ENCODE data around the gene RCAN3.
"Not testable (repeated sequence)": the region's sequence is repeated elsewhere in the genome, so short reads cannot be mapped to it uniquely, and the experiment has no call there.

The RCAN3 gene

DNA sequence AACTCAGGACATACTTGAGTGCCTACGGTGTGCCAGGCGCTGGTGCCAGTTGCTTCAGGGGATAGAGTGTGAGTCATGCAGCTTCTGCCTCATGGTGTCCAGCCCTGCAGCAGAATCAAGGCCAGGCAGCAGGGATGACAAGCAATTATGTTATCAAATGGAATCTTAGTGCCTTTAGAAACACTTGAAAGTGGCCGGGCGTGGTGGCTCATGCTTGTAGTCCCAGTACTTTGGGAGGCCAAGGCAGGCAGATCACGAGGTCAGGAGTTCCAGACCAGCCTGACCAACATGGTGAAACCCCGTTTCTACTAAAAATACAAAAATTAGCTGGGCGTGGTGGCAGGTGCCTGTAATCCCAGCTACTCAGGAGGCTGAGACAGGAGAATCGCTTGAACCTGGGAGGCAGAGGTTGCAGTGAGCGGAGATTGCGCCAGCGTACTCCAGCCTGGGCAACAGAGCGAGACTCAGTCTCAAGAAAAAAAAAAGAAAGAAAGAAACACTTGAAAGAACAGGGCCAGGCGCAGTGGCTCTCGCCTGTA is 13.1 kb downstream of the RCAN3 start:
- DNase-seq, result not testable (repeated sequence)

DNA sequence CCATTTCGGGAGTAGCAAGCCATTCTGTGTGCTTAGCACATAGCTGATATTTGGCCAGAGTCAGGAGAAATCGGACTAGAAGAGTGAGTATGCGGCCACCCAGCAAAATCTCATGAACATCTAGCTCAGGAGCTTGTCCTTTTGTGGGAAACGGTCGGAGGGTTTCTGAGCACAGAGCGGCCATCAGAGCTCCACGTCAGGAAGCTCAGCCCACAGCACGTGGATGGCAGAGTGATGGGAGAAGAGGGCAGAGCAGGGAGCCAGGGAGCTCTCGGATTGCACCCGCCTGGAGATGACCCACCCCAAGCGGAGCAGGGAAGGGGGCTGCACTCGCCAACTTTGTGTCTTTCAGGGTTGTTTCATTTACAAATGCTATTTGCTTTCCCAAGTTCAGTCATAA is 13.9 kb downstream of the RCAN3 start:
- no peak for DNase-seq

DNA sequence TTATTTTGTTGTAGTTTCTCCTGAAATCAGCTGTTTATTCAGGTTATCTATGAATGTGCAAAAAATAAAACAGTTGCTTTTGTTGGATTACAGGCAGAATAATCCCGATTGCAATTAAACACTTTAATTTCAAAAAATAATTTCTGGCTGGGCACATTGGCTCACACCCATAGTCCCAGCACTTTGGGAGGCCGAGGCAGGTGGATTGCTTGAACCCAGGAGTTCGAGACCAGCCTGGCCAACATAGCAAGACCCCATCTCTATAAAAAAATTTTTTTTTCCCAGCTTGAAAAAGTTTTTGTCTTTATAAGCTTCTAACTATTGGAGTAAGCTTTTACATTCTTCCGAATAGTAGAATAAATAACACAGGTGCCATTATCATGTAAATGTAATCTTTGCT is 15.3 kb downstream of the RCAN3 start:
- DNase-seq, result no peak

DNA sequence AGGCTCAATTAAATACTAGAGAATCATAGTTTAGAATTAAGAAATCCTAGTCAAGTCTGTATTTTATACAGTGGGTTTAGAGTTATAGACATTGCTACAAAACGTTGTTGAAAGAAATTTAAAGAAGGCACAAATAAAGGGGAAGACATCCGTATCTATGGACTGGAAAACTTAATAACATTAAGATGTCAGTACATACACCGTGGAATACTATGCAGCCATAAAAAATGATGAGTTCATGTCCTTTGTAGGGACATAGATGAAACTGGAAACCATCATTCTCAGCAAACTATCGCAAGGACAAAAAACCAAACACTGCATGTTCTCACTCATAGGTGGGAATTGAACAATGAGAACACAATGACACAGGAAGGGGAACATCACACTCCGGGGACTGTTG is 17.6 kb downstream of the RCAN3 start:
- DNase-seq, result not testable (repeated sequence)

DNA sequence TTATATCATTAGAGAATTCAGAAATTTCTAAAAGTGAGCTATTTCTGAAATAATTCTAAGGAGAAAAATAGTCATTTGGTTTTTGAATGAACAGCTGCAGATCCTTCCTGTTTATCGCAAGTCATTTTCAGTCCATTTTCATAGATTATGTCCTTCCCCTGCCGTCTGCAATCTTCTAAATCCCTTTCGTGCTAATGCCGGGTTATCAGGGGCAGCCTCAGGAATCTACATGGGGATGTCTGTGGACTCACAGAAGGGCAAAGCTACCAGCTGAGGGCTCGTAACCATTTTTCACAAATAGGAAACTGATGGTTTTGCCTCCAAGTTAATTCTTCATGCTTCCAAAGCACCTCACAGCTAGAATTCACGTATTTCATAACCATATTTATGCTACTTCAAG is 23.0 kb downstream of the RCAN3 start:
- DNase-seq, result no peak

DNA sequence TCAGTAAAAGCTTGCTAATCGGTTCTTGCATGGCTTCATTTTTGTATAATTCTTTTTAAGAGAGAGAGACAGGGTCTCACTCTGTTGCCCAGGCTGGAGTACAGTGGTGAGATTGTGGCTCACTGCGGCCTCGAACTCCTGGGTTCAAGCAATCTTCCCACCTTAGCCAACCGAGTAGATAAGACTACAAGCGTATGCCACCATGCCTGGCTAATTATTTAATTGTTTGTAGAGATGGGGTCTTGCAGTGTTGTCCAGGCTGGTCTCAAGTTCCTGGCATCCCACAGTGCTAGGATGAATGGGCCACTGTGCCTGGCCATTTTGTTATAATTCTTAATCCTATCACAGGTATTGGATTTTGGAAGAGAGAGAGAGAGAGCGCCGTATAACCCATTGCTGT is 23.4 kb downstream of the RCAN3 start:
- DNase-seq, result no peak

DNA sequence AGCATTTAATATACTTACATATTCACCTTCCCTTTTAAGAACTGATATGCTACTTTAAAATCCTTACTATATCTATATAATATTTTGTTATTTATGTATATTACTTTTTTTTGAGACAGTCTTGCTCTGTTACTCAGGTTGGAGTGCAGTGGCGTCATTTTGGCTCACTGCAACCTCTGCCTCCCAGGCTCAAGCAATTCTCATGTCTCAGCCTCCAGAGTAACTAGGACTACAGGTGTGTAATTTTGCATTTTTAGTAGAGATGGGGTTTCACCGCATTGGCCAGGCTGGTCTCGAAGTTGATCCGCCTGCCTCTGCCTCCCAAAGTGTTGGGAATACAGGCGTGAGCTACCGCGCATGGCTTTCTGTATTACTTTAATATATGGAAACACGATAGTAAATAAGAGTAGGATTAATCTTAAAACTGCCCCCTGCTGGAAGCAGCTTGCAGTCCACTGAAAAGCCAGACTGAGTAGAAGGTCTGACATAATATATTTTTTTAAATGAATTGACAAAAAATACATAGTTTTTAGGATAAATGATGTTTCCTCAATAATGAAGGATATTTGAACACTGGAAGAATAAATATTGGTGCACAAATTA is 24.4 kb downstream of the RCAN3 start:
- DNase-seq, result no peak

DNA sequence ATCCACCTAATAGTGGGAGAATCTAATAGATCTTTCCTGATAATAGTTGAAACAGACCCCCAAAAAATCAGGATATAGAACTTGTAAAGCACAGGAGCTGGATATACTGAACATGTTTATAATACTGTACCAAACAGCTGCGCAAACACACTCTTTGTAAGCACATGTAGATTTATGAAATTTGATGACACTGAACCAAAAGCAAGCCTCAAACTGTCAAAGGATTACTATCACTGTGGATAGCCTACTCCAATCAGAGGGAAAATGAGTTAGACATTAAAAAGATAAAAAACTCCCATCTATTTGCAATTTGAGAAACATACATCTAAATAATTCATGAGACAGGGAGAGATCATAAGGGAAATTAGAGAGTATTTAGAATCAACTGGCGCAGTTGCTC is 26.1 kb downstream of the RCAN3 start:
- DNase-seq, result peak; percentile 51

DNA sequence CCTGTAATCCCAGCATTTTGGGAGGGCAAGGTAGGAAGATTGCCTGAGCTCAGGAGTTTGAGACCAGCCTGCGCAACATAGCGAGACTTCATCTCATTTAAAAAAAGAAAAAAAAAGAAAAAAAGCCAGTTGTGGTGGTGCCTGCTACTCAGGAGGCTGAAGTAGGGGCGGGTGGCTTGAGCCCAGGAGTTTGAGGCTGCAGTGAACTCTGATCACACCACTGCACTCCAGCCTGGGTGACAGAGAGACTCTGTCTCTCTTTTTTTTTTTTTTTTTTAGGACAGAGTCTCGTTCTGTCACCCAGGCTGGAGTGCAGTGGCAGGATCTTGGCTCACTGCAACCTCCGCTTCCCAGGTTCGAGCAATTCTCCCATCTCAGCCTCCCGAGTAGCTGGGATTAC is 26.7 kb downstream of the RCAN3 start:
- DNase-seq, result not testable (repeated sequence)

DNA sequence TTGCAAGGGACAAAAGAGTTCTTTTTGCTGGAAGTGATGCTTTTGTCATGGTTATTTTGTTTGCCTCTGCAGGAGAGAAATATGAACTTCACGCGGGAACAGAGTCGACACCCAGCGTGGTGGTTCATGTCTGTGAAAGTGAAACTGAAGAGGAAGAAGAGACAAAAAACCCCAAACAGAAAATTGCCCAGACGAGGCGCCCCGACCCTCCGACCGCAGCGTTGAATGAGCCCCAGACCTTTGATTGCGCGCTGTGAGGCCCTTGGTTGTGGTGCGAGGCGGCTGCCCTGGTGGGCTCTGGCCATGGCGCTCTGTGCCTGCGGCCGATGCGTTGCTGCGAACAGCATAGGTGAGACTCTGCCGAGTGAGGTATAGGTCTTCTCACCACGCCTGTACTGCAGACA is 32.4 kb downstream of the RCAN3 start:
- no peak for DNase-seq

DNA sequence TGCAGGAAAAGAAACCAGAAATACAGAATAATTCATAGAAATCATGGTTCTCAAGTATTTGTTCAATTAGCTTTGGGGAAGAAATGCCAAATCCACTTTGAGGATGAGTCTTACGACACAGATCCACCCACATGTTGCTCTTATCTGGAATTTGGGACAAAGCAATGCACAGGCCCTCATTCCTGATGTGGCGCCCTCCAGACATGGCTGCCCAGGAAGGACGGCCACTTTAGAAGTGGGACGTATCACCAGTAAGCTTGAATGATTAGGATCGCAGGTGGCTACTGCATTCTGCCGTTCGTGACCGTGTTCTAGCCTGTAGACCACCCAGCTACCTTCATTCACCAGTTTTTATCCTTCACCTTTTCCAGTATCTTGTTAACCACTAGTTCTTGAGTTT is 33.1 kb downstream of the RCAN3 start:
- no peak for DNase-seq

DNA sequence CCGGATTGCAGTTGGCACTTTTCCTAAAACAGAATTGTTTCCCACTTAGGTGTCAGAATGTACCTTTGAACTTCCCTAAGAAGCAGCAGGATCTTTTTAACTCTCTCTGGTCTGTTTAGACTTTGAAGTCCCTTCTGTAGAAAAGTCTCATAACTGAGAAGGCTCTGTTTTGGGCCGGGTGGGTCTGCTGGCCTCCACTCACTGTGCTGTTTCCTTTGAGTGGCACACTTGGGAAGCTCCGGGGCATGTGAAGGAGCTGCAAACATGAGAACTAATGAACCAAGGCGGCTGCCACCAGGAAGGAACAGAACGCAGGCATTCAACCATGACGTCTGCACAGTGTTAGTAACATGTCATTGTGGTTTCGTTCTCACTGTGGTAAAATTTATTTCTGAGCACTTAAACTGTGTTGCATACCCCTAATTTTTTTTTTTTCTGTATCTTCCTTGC is 33.8 kb downstream of the RCAN3 start:
- no peak for DNase-seq

DNA sequence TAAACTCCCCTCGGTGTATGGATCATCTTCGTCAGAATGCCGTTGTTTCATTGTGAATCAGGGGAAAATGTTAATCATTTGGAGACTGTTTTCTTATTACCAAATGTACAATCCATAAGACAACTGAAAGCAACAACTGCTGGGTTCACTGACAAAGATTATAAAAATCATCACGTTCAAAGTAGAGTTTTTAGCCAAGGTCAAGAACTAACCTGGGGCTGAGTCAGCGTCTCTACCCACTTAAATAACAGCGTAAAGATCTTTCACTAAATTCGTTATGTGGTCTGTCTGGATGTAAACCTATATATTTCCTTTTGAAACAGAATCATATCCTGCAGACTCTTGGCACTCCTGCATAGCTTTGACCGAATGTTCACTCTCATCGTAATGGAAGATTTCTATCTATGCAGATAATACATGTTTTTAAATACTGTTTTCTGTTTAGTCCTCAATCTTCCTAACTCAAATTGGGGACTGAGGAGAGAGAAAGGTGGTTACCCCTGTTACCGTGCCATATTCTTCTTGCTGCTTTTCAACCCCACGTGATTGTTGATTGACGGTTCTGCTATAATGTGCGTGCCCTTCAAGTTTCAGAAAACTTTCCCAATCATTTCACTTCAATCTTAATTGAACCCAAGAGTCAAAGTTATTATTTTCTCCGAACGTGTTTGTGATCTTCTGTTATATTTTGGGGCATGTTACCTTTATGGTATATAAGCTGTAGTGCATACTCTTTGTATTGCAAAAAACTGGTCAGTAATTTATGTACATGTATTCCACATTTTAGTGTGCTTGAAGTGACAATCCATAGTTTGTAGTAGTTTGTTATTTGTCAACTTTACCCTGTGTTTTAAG is 37.6 kb downstream of the RCAN3 start:
- DNase-seq, result no peak

DNA sequence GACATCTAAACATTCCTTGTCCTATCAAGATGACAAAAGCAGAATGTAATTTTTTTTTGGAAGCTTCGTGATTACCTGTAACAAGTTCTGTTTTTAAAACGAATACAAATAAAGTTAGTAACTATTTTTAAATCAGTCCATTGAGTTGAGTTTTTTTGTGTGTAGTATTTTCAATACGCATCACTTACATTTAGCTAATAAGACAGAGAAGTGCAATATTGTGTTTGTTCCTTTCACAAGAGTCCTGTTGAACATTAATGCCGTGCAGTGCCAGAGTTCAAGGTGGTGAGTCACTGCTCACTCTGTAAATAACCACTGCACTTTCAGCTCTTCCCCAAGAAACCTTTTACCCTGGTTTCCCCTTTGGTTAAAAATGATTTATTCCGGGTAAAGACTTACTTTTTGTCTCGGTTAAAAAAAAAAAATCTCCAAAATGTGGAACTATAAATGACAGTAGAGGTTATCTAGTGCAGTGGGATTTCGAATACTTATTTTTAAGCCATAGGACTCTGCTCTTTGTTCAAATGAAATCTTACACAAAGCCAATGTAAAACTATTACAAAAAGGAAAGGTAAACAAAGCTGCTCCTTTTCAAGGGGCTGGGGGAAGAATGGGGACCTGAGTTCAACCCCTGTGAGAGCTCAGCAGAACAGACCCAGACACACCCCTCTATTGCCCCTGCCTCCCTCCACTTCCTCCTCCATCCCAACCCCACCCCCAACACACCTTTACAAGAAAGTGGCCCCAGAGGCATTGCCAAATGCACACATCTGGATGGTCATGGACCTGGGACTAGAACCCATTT is 38.5 kb downstream of the RCAN3 start:
- no peak for DNase-seq

DNA sequence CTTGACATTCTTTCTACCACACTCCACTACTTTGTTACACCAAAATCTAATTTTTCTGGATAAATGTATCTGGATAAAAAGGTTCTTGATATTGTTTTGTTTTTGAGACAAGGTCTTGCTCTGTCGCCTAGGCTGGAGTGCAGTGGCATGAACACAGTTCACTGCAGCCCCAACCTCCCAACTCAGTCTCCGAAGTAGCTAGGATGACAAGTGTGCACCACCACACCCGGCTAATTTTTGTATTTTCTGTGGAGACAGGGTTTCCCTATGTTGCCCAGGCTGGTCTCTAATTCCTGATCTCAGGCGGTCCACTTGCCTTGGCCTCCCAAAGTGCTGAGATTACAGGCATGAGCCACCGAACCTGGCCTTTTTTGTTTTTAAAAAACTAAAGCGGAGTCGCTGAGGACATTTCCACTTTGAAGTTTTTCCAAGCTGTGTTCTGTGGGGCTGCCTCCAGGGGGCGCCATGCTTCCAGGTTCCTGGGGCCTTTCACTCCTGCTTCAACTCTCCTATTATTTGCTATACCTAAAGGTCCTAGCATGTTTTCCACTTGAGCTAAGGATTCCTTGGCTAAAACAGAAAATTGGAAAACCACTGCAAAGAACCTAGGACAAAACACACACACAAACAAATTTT is 39.2 kb downstream of the RCAN3 start:
- no peak for DNase-seq

DNA sequence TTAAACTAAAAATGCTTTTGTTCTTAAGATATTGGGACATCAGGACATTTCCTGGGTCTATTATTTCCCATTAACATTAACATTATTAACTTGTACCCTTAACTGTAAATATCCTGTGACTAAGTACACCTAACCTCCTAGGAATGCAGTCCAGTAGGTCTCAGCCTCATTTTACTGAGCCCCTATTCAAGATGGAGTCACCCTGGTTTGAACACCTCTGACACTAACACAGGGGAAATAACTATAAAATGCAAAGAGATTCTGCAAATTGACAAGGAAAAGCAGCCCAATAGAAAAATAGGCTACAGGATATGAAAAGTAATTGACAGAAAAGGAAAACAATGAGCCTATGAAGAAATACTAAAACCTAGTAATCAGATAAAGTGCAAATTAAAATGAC is 41.6 kb downstream of the RCAN3 start:
- no peak for DNase-seq

DNA sequence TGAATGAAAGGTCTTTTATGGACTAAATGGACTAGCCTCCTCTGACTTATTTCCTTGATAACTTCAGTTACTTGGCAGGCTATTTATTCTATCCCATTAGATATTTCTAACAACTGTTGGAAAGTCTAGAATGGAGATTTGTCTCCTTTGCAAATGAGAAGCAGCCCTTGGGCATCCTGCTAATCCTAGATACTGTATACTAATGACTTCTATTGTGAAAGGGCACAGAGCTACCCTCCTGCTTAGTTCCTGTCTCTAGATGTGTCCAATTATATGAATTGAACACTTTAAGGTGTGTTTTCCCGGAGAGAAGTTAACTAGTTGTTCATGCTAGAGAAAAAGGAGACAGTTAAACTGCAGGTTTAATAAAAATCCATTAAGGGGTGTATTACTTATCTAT is 43.0 kb downstream of the RCAN3 start:
- DNase-seq, result no peak

DNA sequence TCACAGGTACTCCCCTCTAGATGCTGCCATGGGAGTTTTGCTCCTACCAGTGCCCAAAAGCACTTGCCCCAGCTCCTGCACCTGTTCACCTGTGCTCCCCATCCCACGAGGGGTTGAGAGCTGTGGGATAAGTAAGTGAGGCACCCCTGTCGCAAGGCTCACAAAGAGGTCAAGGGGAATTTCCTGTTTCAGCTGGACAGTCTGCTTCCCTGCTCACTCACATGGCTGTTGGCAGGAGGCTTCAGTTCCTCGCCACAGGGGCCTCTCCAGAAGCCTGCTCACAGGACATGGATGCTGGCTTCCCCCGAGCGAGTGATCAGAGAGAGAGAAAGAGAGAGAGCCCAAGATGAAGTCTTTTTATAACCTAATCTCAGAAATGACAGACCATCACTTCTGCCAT is 44.6 kb downstream of the RCAN3 start:
- no peak for DNase-seq

DNA sequence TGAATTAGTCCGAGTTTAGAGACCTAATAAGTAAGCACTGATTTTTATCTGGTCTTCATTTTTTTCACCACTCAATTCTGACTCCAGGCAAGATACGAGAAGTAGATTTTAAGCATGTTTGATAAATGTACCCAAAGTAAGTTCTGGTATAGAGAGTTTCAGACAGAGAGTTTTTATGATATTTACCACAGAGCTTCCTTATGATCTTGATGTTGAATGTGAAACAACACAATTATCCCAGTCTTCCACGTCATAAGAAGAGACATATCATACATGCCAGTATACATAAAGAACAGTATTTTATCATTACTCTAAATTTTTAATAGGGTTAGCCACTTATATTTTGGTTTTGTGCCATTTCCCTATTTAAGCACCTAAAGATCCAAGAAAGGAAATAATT is 45.4 kb downstream of the RCAN3 start:
- DNase-seq, result no peak

DNA sequence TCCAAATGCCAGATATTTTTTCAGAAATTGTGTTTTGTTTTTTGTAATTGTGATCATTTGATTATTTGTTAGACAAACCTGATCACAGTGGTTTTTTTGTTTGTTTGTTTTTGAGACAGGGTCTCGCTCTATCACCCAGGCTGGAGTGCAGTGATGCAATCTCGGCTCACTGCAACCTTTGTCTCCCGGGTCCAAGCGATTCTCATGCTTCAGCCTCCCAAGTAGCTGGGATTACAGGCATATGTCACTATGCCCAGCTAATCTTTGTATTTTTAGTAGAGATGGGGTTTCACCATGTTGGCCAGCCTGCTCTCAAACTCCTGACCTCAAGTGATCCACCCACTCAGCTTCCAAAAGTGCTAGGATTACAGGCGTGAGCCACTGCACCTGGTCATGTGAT is 46.6 kb downstream of the RCAN3 start:
- DNase-seq, result not testable (repeated sequence)

DNA sequence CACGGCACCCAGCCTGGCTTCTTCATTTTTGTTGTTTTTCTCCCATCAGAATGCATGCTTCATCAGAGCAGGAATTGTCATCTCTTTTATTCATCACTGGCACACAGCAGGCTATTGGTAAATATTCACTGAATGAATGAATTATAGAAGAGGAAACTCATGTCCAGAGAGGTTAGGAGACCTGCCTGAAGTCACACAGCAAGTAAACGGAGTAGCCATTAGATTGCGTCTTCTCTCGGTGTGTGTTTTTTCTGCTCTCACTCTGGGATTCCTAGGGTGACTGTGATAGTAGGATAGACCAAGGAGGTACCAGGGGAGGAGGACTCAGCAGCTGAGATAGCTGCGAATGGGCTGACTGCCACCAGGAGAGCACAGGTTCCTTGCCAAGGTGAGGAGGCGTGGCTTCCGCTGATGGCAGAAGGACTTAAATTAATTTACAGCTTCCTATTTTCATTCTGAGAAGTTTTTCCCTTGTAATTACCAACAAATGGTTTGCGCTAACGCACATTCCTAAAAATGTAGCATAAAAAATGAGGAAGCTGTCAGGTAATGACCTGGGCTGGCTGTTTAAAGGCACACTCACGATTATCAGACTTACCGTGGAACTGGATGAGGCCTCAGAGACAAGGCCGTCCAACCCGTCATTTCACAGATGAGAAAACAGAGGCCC is 48.8 kb downstream of the RCAN3 start:
- DNase-seq, result no peak

DNA sequence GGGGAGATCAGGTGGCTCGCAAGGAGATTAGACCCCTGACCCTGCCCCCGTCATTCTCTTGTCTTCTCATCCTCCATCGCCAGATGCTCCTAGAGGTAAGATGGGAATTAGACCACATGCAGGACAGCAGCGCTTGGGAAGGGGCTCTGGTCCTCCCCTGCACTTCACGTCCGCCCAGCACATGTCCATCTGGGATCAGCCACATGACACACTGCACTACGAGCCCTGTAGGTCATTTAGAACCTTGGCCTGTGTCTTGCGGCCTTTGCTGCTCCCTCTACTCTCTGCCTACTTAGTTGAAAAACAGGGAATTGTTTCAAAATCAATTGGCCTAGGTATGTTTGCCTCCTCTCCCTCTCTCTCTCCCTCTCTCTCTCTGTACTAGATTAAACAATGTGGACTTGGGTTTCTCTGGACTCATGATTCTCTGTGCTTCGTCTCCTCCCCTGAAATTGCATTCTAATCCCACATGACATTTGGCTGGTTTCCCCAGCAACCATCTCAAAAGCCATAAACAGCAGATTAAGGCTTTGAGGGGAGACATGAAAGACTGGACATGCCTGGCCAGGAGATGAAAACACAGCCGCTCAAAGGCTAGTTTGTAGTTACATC is 49.4 kb downstream of the RCAN3 start:
- no peak for DNase-seq

All from NCI-H1105 (cell line).